ENCODE measurements around the gene MC3R. TPM values are rescaled to one million over a fixed set of nuclear protein-coding genes. Genes with fewer than 3 reads are reported as not detected.

MC3R gene
- total and polyA plus RNA-seq, 4 donors = not detected

DNA sequence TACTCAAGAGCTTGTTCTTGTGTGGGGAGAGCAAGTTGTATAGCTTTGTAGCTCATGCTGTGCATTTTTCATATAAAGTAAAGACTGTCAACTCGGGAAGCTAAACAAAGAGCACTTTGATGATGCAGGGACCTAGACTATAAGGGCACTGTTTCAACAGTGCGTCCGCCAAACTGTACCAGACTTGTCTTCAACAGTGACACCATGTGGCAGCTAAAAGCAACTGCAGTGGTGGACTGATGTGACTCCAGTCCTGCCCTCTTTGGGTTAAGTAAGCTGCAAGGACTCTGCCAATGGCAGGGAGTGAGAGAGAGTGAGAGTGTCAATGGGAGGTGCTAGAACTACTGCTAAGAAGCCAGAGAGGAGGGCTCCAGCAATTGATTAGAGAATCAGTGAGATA is 48.1 kb upstream of the MC3R start:
- H3K27me3 ChIP-seq (ENCODE audit: control insufficient read depth in 4 of 4, insufficient read depth in 4 of 4, low read length in 3 of 4) = peaks cover 0 to 4% (median 1%) of the 10 kb centered on the region in 4 donors
- 81% methylated on average over 3 of the region's 3 CpGs for WGBS
- DNase-seq (ENCODE audit: low spot score) = no peak
- H3K36me3 ChIP-seq (ENCODE audit: control insufficient read depth in 4 of 4, insufficient read depth in 3 of 4, low read depth in 1 of 4, low read length in 3 of 4) = no peaks in the 10 kb centered on the region
- H3K4me3 ChIP-seq (ENCODE audit: low read depth in 1 of 3, low read length in 3 of 3) = no peak overlapping the region
- H3K9me3 ChIP-seq (ENCODE audit: control insufficient read depth in 4 of 4, low read length in 3 of 4) = peaks cover 3 to 21% (median 10%) of the 10 kb centered on the region in 4 donors
- no peak overlapping the region for H3K27ac ChIP-seq (ENCODE audit: low read depth in 1 of 2, low read length in 2 of 2)
- TF ChIP-seq SP1 (IDR thresholded peaks at IDR 0.05) (no peak), TAF1 (conservative IDR thresholded peaks at IDR 0.05) (no peak), YY1 (IDR thresholded peaks at IDR 0.05) (no peak), RXRA (IDR thresholded peaks at IDR 0.05) (no peak), MAX (IDR thresholded peaks at IDR 0.05) (no peak), RAD21 (IDR thresholded peaks at IDR 0.05) (no peak), JUND (IDR thresholded peaks at IDR 0.05) (no peak), HNF4A (conservative IDR thresholded peaks at IDR 0.05) (no peak), ZBTB33 (IDR thresholded peaks at IDR 0.05) (no peak), ATF3 (IDR thresholded peaks at IDR 0.05) (no peak), FOXA1 (IDR thresholded peaks at IDR 0.05) (no peak), EGR1 (IDR thresholded peaks at IDR 0.05; ENCODE audit: low read depth in 2 of 2) (no peak), GABPA (IDR thresholded peaks at IDR 0.05 in 1 of 2, conservative IDR thresholded peaks at IDR 0.05 in 1 of 2) (no peak), FOXA2 (IDR thresholded peaks at IDR 0.05) (no peak), NR2F2 (IDR thresholded peaks at IDR 0.05) (no peak), HNF4G (IDR thresholded peaks at IDR 0.05) (no peak)
- TF ChIP-seq, protein P1, sequence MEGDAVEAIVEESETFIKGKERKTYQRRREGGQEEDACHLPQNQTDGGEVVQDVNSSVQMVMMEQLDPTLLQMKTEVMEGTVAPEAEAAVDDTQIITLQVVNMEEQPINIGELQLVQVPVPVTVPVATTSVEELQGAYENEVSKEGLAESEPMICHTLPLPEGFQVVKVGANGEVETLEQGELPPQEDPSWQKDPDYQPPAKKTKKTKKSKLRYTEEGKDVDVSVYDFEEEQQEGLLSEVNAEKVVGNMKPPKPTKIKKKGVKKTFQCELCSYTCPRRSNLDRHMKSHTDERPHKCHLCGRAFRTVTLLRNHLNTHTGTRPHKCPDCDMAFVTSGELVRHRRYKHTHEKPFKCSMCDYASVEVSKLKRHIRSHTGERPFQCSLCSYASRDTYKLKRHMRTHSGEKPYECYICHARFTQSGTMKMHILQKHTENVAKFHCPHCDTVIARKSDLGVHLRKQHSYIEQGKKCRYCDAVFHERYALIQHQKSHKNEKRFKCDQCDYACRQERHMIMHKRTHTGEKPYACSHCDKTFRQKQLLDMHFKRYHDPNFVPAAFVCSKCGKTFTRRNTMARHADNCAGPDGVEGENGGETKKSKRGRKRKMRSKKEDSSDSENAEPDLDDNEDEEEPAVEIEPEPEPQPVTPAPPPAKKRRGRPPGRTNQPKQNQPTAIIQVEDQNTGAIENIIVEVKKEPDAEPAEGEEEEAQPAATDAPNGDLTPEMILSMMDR (IDR thresholded peaks at IDR 0.05; ENCODE audit: low read depth, low read length, missing input control) = no peak
- TF ChIP-seq, protein P2, sequence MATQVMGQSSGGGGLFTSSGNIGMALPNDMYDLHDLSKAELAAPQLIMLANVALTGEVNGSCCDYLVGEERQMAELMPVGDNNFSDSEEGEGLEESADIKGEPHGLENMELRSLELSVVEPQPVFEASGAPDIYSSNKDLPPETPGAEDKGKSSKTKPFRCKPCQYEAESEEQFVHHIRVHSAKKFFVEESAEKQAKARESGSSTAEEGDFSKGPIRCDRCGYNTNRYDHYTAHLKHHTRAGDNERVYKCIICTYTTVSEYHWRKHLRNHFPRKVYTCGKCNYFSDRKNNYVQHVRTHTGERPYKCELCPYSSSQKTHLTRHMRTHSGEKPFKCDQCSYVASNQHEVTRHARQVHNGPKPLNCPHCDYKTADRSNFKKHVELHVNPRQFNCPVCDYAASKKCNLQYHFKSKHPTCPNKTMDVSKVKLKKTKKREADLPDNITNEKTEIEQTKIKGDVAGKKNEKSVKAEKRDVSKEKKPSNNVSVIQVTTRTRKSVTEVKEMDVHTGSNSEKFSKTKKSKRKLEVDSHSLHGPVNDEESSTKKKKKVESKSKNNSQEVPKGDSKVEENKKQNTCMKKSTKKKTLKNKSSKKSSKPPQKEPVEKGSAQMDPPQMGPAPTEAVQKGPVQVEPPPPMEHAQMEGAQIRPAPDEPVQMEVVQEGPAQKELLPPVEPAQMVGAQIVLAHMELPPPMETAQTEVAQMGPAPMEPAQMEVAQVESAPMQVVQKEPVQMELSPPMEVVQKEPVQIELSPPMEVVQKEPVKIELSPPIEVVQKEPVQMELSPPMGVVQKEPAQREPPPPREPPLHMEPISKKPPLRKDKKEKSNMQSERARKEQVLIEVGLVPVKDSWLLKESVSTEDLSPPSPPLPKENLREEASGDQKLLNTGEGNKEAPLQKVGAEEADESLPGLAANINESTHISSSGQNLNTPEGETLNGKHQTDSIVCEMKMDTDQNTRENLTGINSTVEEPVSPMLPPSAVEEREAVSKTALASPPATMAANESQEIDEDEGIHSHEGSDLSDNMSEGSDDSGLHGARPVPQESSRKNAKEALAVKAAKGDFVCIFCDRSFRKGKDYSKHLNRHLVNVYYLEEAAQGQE (IDR thresholded peaks at IDR 0.05) = no peak
- no peak overlapping the region for H3K9ac ChIP-seq (ENCODE audit: low read depth in 1 of 2, low read length in 2 of 2)
- H3K4me1 ChIP-seq (ENCODE audit: control insufficient read depth in 4 of 4, insufficient read depth in 4 of 4, low read length in 3 of 4) = no peaks in the 10 kb centered on the region
